Neural cell (in vitro differentiated cells): ENCODE data around the gene SDCCAG8. TPM values are rescaled to one million over a fixed set of nuclear protein-coding genes. Genes with fewer than 3 reads are reported as not detected.

Experiments used
- H2AFZ ChIP-seq: fragments of 200-600, 300-800 bp; sonication (generic), shearing (Covaris generic); 2 replicates; pipeline ENCODE4 v1.6.0; 2014; ENCODE audit warnings: low read depth, mild to moderate bottlenecking, antibody characterized with exemption, low read length, moderate library complexity
- H3F3A ChIP-seq: fragments of 200-600 bp; shearing (Covaris generic); 2 replicates; pipeline ENCODE4 v1.6.1; 2016; ENCODE audit warnings: mild to moderate bottlenecking, moderate library complexity, mixed read lengths, antibody characterized with exemption, low read length; ENCODE audit not compliant: insufficient read depth, poor library complexity, severe bottlenecking
- H3K27ac ChIP-seq: fragments of 200-600, 300-800 bp; sonication (generic), shearing (Covaris generic); 2 replicates; pipeline ENCODE4 v1.5.1; 2014; ENCODE audit warnings: mild to moderate bottlenecking, low read length, moderate library complexity
- H3K27me3 ChIP-seq: fragments of 300-800, 200-600 bp; sonication (generic), shearing (Covaris generic); 2 replicates; pipeline ENCODE4 v1.6.0; 2014; ENCODE audit warnings: mild to moderate bottlenecking, low read depth, low read length, moderate library complexity; ENCODE audit not compliant: insufficient read depth
- H3K36me3 ChIP-seq: fragments of 300-800, 200-600 bp; sonication (generic), shearing (Covaris generic); 2 replicates; pipeline ENCODE4 v1.5.1; 2014; ENCODE audit warnings: mild to moderate bottlenecking, antibody characterized with exemption, low read length, moderate library complexity; ENCODE audit not compliant: insufficient read depth
- H3K4me2 ChIP-seq: fragments of 300-800, 200-600 bp; sonication (generic), shearing (Covaris generic); 2 replicates; pipeline ENCODE4 v1.6.0; 2014; ENCODE audit warnings: mild to moderate bottlenecking, low read length
- H3K4me3 ChIP-seq: fragments of 300-800, 200-600 bp; sonication (generic), shearing (Covaris generic); 2 replicates; pipeline ENCODE4 v1.5.1; 2014; ENCODE audit warnings: mild to moderate bottlenecking, low read length, moderate library complexity
- H3K79me2 ChIP-seq: fragments of 200-600 bp; shearing (Covaris generic); replicated peaks from 2 replicates; pipeline ENCODE4 v1.6.0; 2014; ENCODE audit warnings: mild to moderate bottlenecking, low read length, moderate library complexity; ENCODE audit not compliant: insufficient read depth
- H3K9ac ChIP-seq: fragments of 300-800, 200-600 bp; sonication (generic), shearing (Covaris generic); 2 replicates; pipeline ENCODE4 v1.6.1; 2016; ENCODE audit warnings: mild to moderate bottlenecking, low read length, mixed read lengths
- H3K9me2 ChIP-seq: fragments of 200-600 bp; shearing (Covaris generic); 2 replicates; pipeline ENCODE4 v1.6.1; 2016; ENCODE audit warnings: mild to moderate bottlenecking, low read length, mixed read lengths; ENCODE audit not compliant: insufficient read depth
- H3K9me3 ChIP-seq: fragments of 200-600, 300-800 bp; sonication (generic), shearing (Covaris generic); 2 replicates; pipeline ENCODE4 v1.6.1; 2016; ENCODE audit warnings: mild to moderate bottlenecking, mixed run types, low read length, moderate library complexity, mixed read lengths
- H4K20me1 ChIP-seq: fragments of 200-600 bp; shearing (Covaris generic); 2 replicates; pipeline ENCODE4 v1.6.1; 2016; ENCODE audit warnings: mild to moderate bottlenecking, mixed run types; ENCODE audit not compliant: insufficient read depth
- EP300 ChIP-seq: fragments of 450-650 bp; conservative IDR thresholded peaks from 2 replicates; pipeline ENCODE4 v1.6.1; 2014; ENCODE audit warnings: antibody characterized with exemption, mild to moderate bottlenecking, moderate library complexity; ENCODE audit not compliant: poor library complexity, severe bottlenecking
- MXI1 ChIP-seq: fragments of 450-650 bp; conservative IDR thresholded peaks from 2 replicates; pipeline ENCODE4 v1.6.1; 2014; ENCODE audit warnings: antibody characterized with exemption, mild to moderate bottlenecking; ENCODE audit not compliant: poor library complexity, severe bottlenecking
- RAD21 ChIP-seq: fragments of 450-650 bp; conservative IDR thresholded peaks from 2 replicates; pipeline ENCODE4 v1.6.1; 2014; ENCODE audit warnings: antibody characterized with exemption, mild to moderate bottlenecking, moderate library complexity
- SMC3 ChIP-seq: fragments of 450-650 bp; conservative IDR thresholded peaks from 2 replicates; pipeline ENCODE4 v1.6.1; 2014; ENCODE audit warnings: antibody characterized with exemption, mild to moderate bottlenecking, moderate library complexity; ENCODE audit not compliant: poor library complexity
- TAF1 ChIP-seq: IDR thresholded peaks from 2 replicates; pipeline ENCODE4 v1.6.1; 2012; ENCODE audit warnings: low read depth
- polyA plus RNA-seq: library from polyadenylated mRNA; depleted of rRNA; stranded (reverse); fragments of >200 nt; gene quantifications from 2 replicates; pipeline ENCODE4 v1.2.3, GENCODE V29; 2014
- TF ChIP-seq, protein P1 (sequence below): fragments of 450-650 bp; IDR thresholded peaks from 2 replicates; pipeline ENCODE4 v1.5.1; 2014; ENCODE audit warnings: antibody characterized with exemption, mild to moderate bottlenecking, moderate library complexity; ENCODE audit not compliant: poor library complexity, severe bottlenecking

SDCCAG8 gene
- polyA plus RNA-seq, 1 donor from 2014 or later = 32.2 TPM

DNA sequence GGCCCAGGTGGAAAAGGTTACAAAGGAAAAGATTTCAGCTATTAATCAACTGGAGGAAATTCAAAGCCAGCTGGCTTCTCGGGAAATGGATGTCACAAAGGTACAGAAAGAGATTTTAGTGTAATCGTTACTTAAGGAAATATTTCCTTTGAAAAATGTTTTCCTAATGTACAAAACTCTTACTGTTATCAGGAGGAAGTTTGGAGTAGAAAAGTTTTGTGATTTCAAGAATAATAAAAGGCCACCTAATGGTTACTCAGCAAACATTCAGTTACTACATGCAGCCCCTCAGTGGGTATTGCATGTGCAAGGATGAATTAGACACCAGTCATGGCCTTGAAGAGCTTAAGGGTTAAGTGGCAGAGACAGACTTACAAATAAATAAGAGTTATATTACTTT is 85.2 kb downstream of the SDCCAG8 start:
- no peaks in the 10 kb centered on the region for H3K9me3 ChIP-seq
- H2AFZ ChIP-seq = no peak overlapping the region
- TF ChIP-seq RAD21 = no peak
- TF ChIP-seq TAF1 = no peak
- TF ChIP-seq MXI1 = no peak
- TF ChIP-seq, protein P1, sequence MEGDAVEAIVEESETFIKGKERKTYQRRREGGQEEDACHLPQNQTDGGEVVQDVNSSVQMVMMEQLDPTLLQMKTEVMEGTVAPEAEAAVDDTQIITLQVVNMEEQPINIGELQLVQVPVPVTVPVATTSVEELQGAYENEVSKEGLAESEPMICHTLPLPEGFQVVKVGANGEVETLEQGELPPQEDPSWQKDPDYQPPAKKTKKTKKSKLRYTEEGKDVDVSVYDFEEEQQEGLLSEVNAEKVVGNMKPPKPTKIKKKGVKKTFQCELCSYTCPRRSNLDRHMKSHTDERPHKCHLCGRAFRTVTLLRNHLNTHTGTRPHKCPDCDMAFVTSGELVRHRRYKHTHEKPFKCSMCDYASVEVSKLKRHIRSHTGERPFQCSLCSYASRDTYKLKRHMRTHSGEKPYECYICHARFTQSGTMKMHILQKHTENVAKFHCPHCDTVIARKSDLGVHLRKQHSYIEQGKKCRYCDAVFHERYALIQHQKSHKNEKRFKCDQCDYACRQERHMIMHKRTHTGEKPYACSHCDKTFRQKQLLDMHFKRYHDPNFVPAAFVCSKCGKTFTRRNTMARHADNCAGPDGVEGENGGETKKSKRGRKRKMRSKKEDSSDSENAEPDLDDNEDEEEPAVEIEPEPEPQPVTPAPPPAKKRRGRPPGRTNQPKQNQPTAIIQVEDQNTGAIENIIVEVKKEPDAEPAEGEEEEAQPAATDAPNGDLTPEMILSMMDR = no peak
- H3K36me3 ChIP-seq = peaks cover 7% of the 10 kb centered on the region
- no peaks in the 10 kb centered on the region for H4K20me1 ChIP-seq
- H3K4me2 ChIP-seq = no peak overlapping the region
- H3F3A ChIP-seq = no peaks in the 10 kb centered on the region
- H3K4me3 ChIP-seq = no peak overlapping the region
- no peaks in the 10 kb centered on the region for H3K9me2 ChIP-seq
- no peak overlapping the region for H3K9ac ChIP-seq
- no peaks in the 10 kb centered on the region for H3K27me3 ChIP-seq
- no peak overlapping the region for H3K27ac ChIP-seq
- no peaks in the 10 kb centered on the region for H3K79me2 ChIP-seq

- TF ChIP-seq RAD21 (peak; percentile 91), EP300 (no peak), TAF1 (no peak), SMC3 (peak; percentile 91)
- TF ChIP-seq, protein P1 = peak; percentile 88
- Histone ChIP-seq H3K9me3 (no peaks in the 10 kb centered on the region), H3K79me2 (no peaks in the 10 kb centered on the region), H2AFZ (no peak overlapping the region), H3K27me3 (no peaks in the 10 kb centered on the region), H3K36me3 (peaks cover 7% of the 10 kb centered on the region), H3K9ac (no peak overlapping the region), H3K4me2 (no peak overlapping the region), H3K4me3 (no peak overlapping the region), H3F3A (no peaks in the 10 kb centered on the region), H4K20me1 (no peaks in the 10 kb centered on the region), H3K9me2 (no peaks in the 10 kb centered on the region), H3K27ac (no peak overlapping the region)
Observed at GRCh38 chr1:243343970-243344937, 88.4 kb downstream of the SDCCAG8 start.

DNA sequence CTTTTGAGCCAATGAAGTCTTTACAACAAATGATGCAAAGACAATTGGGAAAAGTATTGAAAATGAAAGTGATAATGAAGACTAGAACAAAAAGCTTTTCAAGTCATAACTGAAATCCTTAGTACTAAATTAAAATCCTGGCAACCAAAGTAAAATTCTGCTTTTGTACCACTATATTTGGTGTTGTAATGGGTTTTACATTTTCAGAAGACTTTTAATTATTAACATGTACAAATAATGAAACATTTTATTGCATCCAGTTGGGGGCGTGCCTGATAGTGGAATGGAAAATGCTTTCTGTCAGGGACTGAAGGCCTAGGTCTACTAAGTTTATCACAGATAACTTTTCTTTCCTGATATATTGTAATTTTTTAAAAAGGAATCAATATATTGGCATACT is 89.4 kb downstream of the SDCCAG8 start:
- no peaks in the 10 kb centered on the region for H3K79me2 ChIP-seq
- no peak overlapping the region for H2AFZ ChIP-seq
- no peak overlapping the region for H3K4me3 ChIP-seq
- peaks cover 2% of the 10 kb centered on the region for H3K36me3 ChIP-seq
- no peaks in the 10 kb centered on the region for H3K27me3 ChIP-seq
- no peak overlapping the region for H3K4me2 ChIP-seq
- no peak overlapping the region for H3K9ac ChIP-seq
- no peaks in the 10 kb centered on the region for H4K20me1 ChIP-seq
- no peaks in the 10 kb centered on the region for H3K9me3 ChIP-seq
- no peaks in the 10 kb centered on the region for H3F3A ChIP-seq
- TF ChIP-seq EP300 (no peak), RAD21 (peak; percentile 51)
- TF ChIP-seq, protein P1 = peak; percentile 31
- H3K27ac ChIP-seq = no peak overlapping the region
- no peaks in the 10 kb centered on the region for H3K9me2 ChIP-seq
